ENCODE measurements around the gene TBC1D22A.

Gene TBC1D22A

GRCh38 chr22:46964773-46965550 lies 202.5 kb downstream of the TBC1D22A start:
- no peak for DNase-seq

- DNase-seq = no peak
Measured at GRCh38 chr22:46965555-46966494, 203.4 kb downstream of the TBC1D22A start.

- DNase-seq = no peak
Measured at GRCh38 chr22:46966495-46966845, 204.0 kb downstream of the TBC1D22A start.

GRCh38 chr22:46966846-46967245 lies 204.4 kb downstream of the TBC1D22A start:
- DNase-seq = no peak

- DNase-seq = no peak
Measured at GRCh38 chr22:46967445-46968358, 205.3 kb downstream of the TBC1D22A start.

- DNase-seq = no peak
Measured at GRCh38 chr22:46968359-46968740, 205.9 kb downstream of the TBC1D22A start.

GRCh38 chr22:46968848-46969247 lies 206.4 kb downstream of the TBC1D22A start:
- no peak for DNase-seq

- DNase-seq = no peak
Measured at GRCh38 chr22:46969491-46969890, 207.0 kb downstream of the TBC1D22A start.

- DNase-seq = no peak
Measured at GRCh38 chr22:46969961-46970360, 207.5 kb downstream of the TBC1D22A start.

- DNase-seq = no peak
Measured at GRCh38 chr22:46970411-46971098, 208.1 kb downstream of the TBC1D22A start.

- peak; percentile 75 for DNase-seq
Measured at GRCh38 chr22:46971099-46971763, 208.8 kb downstream of the TBC1D22A start.

GRCh38 chr22:46971764-46972125 lies 209.3 kb downstream of the TBC1D22A start:
- DNase-seq = no peak

GRCh38 chr22:46972256-46972655 lies 209.8 kb downstream of the TBC1D22A start:
- DNase-seq = no peak

- no peak for DNase-seq
Measured at GRCh38 chr22:46972901-46973831, 210.7 kb downstream of the TBC1D22A start.

GRCh38 chr22:46974077-46974476 lies 211.6 kb downstream of the TBC1D22A start:
- no peak for DNase-seq

- no peak for DNase-seq
Measured at GRCh38 chr22:46974631-46975585, 212.5 kb downstream of the TBC1D22A start.

- no peak for DNase-seq
Measured at GRCh38 chr22:46976143-46976542, 213.7 kb downstream of the TBC1D22A start.

- DNase-seq = no peak
Measured at GRCh38 chr22:46976598-46976997, 214.1 kb downstream of the TBC1D22A start.

GRCh38 chr22:46977656-46978343 lies 215.3 kb downstream of the TBC1D22A start:
- DNase-seq = no peak

Measured in NCI-H2029 (cell line).